K562 (cell line): ENCODE results near the gene CRB2. TPM values are rescaled to one million over a fixed set of nuclear protein-coding genes. Genes with fewer than 3 reads are reported as not detected.

ENCODE experiments used
- ARHGAP35 ChIP-seq: fragments of 450-650 bp; IDR thresholded peaks from 2 replicates; pipeline ENCODE4 v1.6.1; 2018; ENCODE audit not compliant: partially characterized antibody
- CLOCK ChIP-seq: fragments of 250-450 bp; sonication (Bioruptor Pico); IDR thresholded peaks from 2 replicates; pipeline ENCODE4 v1.4.0; 2020; ENCODE audit warnings: mild to moderate bottlenecking, moderate library complexity, borderline replicate concordance
- EGR1 ChIP-seq: fragments of 450-650 bp; conservative IDR thresholded peaks from 2 replicates; pipeline ENCODE4 v1.6.1; 2017; ENCODE audit warnings: mild to moderate bottlenecking
- FOXK2 ChIP-seq, 2 experiments: fragments of 450-650 bp; IDR thresholded peaks in 1 of 2; conservative IDR thresholded peaks in 1 of 2; 2 replicates each; pipeline ENCODE4 v1.6.1; 2016; ENCODE audit warnings: low read depth in 2 of 2, mild to moderate bottlenecking in 1 of 2
- FOXP1 ChIP-seq: sonication (generic); formaldehyde crosslinking; IDR thresholded peaks from 2 replicates; pipeline ENCODE4 v1.8.0; 2022; ENCODE audit warnings: mild to moderate bottlenecking, missing genetic modification reagents
- LEF1 ChIP-seq: fragments of 450-650 bp; IDR thresholded peaks from 2 replicates; pipeline ENCODE4 v1.6.1; 2016; ENCODE audit warnings: mild to moderate bottlenecking
- MAZ ChIP-seq, 2 experiments: fragments of 450-650 bp in 1 of 2; sonication (generic) in 1 of 2; formaldehyde crosslinking; IDR thresholded peaks in 1 of 2; conservative IDR thresholded peaks in 1 of 2; 2 replicates each; pipeline versions ENCODE4 v1.4.0 to v1.5.0; 2020; ENCODE audit warnings: mild to moderate bottlenecking in 1 of 2, missing genetic modification reagents in 1 of 2
- MCM3 ChIP-seq: fragments of 450-650 bp; IDR thresholded peaks from 2 replicates; pipeline ENCODE4 v1.6.1; 2016
- MTF1 ChIP-seq: fragments of 250-450 bp; sonication (Bioruptor Pico); IDR thresholded peaks from 2 replicates; pipeline ENCODE4 v1.9.0; 2021; ENCODE audit warnings: moderate library complexity, mild to moderate bottlenecking, inconsistent platforms, borderline replicate concordance
- NONO ChIP-seq, 2 experiments: fragments of 200-400 bp in 1 of 2; fragments of 450-650 bp in 1 of 2; formaldehyde crosslinking in 1 of 2; IDR thresholded peaks; 2 replicates each; pipeline ENCODE4 v1.6.1; 2017; ENCODE audit warnings: low read depth in 2 of 2, mild to moderate bottlenecking in 2 of 2, moderate library complexity in 2 of 2, low read length in 1 of 2
- RFX7 ChIP-seq: fragments of 250-450 bp; sonication (Bioruptor Pico); IDR thresholded peaks from 2 replicates; pipeline ENCODE4 v1.5.1; 2021; ENCODE audit warnings: mild to moderate bottlenecking
- RNF2 ChIP-seq: sonication (generic); IDR thresholded peaks from 2 replicates; pipeline ENCODE4 v1.6.1; 2016
- SMAD1 ChIP-seq: fragments of 150-350 bp; IDR thresholded peaks from 2 replicates; pipeline ENCODE4 v1.6.1; 2014; ENCODE audit warnings: low read length, low read depth; ENCODE audit not compliant: partially characterized antibody
- TRIM24 ChIP-seq, 2 experiments: fragments of 450-650 bp; IDR thresholded peaks; 2 replicates each; pipeline ENCODE4 v1.6.1; 2016
- TSHZ1 ChIP-seq: fragments of 250-450 bp; sonication (Bioruptor Pico); IDR thresholded peaks from 2 replicates; pipeline ENCODE4 v1.4.0; 2020; ENCODE audit warnings: mild to moderate bottlenecking, moderate library complexity
- XRCC4 ChIP-seq: IDR thresholded peaks from one replicate; pipeline ENCODE4 v1.6.1; 2011; ENCODE audit not compliant: insufficient read depth, insufficient read length; ENCODE audit errors: extremely low read depth
- ZMIZ1 ChIP-seq, 2 experiments: fragments of 150-350 bp in 1 of 2; IDR thresholded peaks; 2 replicates each; pipeline ENCODE4 v1.6.1; 2012 to 2016; ENCODE audit warnings: low read depth in 2 of 2, low read length in 2 of 2, mild to moderate bottlenecking in 1 of 2, moderate library complexity in 1 of 2
- ZNF175 ChIP-seq: fragments of 200-800 bp; sonication (Bioruptor generic); IDR thresholded peaks from 2 replicates; pipeline ENCODE4 v1.6.1; 2016; ENCODE audit warnings: low read depth, mild to moderate bottlenecking, missing genetic modification characterization, missing compliant biosample characterization
- ZNF707 ChIP-seq: fragments of 250-450 bp; sonication (Bioruptor Pico); conservative IDR thresholded peaks from 2 replicates; pipeline ENCODE4 v1.8.0; 2022; ENCODE audit warnings: inconsistent platforms, mild to moderate bottlenecking, moderate library complexity
- polyA plus RNA-seq, 8 experiments: library from polyadenylated mRNA; depleted of rRNA in 4 of 8; stranded (reverse) in 5 of 8; unstranded in 3 of 8; fragments of >200 nt; fragmentation: Nextera tagmentation in 2 of 8; fragmentation: Illumina TruSeq in 1 of 8; extraction: Ambion mirVana in 2 of 8; extraction: Trizol in 1 of 8; gene quantifications; 2 replicates each; pipeline versions ENCODE4 v1.2.1 to v1.2.3, GENCODE V29; 2011 to 2014; ENCODE audit warnings: inconsistent platforms in 1 of 8, missing spikeins in 1 of 8
- total RNA-seq, 7 experiments: library from RNA; depleted of rRNA in 6 of 7; stranded (reverse); fragments of >200 nt in 6 of 7; fragmentation: Illumina TruSeq in 2 of 7; extraction: Trizol in 2 of 7; gene quantifications; 2 replicates each; pipeline versions ENCODE4 v1.2.1 to v1.2.3, GENCODE V29; 2011 to 2021; ENCODE audit warnings: low replicate concordance in 1 of 7

Gene CRB2
- total and polyA plus RNA-seq, 9 of the 15 experiments (the other 6 are each of a cell fraction or from before 2014, with no cell fraction given), result 0.13 to 1.2 (median 0.25) TPM; not detected in 2

- TF ChIP-seq MCM3 (no peak), TSHZ1 (no peak), SMAD1 (no peak), NONO (IDR thresholded peaks at IDR 0.05; ENCODE audit: low read depth in 2 of 2, low read length in 1 of 2) (no peak), ZMIZ1 (IDR thresholded peaks at IDR 0.05; ENCODE audit: low read depth in 2 of 2, low read length in 2 of 2) (no peak), FOXK2 (conservative IDR thresholded peaks at IDR 0.05 in 1 of 2, IDR thresholded peaks at IDR 0.05 in 1 of 2; ENCODE audit: low read depth in 2 of 2) (no peak), XRCC4 (no peak), TRIM24 (IDR thresholded peaks at IDR 0.05) (no peak), FOXP1 (CRISPR knock-in tag) (no peak), ARHGAP35 (no peak), ZNF707 (CRISPR knock-in tag) (no peak), LEF1 (no peak), RNF2 (no peak), MAZ (CRISPR knock-in tag; conservative IDR thresholded peaks at IDR 0.05 in 1 of 2, IDR thresholded peaks at IDR 0.05 in 1 of 2) (peak; percentile 67 to 87), ZNF175 (CRISPR knock-in tag) (no peak), EGR1 (0 out of 2 replicates have a peak, but pooled peaks have one; percentile 3), CLOCK (CRISPR knock-in tag) (no peak), RFX7 (CRISPR knock-in tag) (no peak), MTF1 (CRISPR knock-in tag) (no peak)
Measured at GRCh38 chr9:123349691-123350480, 6.1 kb upstream of the CRB2 start (continued).
